Panc1 (cell line): ENCODE data around the gene CACNA1D.

Source experiments
- TF ChIP-seq, protein P1 (sequence below): fragments of 450-650 bp; IDR thresholded peaks from 2 replicates; pipeline ENCODE4 v1.5.1; 2017; ENCODE audit warnings: mild to moderate bottlenecking
- TF ChIP-seq, protein P2 (sequence below), 2 experiments: IDR thresholded peaks; 2 replicates each; pipeline ENCODE4 v1.6.1; 2011 to 2012; ENCODE audit warnings: low read depth in 2 of 2, control low read depth in 1 of 2, low read length in 1 of 2, mild to moderate bottlenecking in 1 of 2, moderate library complexity in 1 of 2; ENCODE audit not compliant: insufficient read depth in 1 of 2

DNA sequence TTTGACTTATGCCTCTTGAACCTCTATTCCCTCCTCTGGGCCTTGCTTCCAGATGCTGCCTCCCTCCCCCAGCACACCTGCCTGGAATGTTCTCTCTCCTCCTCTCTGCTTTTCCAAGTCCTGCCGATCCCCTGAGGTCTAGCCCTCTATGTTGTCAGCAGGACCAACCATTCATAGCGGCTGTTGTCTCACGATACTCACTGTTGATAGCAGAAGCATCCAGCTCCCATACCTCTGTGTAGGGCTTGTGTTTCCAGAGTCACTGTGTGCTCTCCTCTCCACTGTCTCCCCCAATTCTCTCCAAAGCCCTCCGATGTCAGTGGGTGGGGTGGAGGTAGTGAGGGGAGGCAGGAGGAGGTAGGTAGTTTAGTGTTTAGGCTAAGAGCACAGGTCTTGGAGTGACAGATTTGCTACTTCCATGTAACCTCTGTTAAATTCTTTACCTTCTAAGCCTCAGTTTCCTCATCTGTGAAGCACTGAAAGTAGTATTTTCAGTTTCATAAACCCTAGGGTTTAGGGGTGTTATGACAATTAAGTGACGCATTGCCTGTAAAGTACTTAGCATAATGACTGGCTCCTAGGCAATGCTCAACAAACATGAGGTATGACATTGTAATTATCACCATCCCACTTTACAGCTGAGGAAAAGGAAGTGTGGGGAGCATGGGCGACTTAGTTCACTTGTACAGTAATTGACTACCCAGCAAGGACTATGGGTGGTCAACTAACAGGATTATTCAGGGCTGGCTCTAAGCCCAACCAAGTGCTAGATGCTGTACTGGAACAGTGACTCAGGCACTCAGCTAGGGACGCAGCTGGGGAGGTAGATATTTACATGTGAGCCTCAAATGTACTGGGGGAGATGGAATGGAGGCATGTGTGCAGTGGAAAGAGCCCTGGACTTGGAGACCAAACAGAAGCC, 122.8 kb downstream of the CACNA1D start:
- TF ChIP-seq, protein P1, sequence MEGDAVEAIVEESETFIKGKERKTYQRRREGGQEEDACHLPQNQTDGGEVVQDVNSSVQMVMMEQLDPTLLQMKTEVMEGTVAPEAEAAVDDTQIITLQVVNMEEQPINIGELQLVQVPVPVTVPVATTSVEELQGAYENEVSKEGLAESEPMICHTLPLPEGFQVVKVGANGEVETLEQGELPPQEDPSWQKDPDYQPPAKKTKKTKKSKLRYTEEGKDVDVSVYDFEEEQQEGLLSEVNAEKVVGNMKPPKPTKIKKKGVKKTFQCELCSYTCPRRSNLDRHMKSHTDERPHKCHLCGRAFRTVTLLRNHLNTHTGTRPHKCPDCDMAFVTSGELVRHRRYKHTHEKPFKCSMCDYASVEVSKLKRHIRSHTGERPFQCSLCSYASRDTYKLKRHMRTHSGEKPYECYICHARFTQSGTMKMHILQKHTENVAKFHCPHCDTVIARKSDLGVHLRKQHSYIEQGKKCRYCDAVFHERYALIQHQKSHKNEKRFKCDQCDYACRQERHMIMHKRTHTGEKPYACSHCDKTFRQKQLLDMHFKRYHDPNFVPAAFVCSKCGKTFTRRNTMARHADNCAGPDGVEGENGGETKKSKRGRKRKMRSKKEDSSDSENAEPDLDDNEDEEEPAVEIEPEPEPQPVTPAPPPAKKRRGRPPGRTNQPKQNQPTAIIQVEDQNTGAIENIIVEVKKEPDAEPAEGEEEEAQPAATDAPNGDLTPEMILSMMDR: no peak
- TF ChIP-seq, protein P2, sequence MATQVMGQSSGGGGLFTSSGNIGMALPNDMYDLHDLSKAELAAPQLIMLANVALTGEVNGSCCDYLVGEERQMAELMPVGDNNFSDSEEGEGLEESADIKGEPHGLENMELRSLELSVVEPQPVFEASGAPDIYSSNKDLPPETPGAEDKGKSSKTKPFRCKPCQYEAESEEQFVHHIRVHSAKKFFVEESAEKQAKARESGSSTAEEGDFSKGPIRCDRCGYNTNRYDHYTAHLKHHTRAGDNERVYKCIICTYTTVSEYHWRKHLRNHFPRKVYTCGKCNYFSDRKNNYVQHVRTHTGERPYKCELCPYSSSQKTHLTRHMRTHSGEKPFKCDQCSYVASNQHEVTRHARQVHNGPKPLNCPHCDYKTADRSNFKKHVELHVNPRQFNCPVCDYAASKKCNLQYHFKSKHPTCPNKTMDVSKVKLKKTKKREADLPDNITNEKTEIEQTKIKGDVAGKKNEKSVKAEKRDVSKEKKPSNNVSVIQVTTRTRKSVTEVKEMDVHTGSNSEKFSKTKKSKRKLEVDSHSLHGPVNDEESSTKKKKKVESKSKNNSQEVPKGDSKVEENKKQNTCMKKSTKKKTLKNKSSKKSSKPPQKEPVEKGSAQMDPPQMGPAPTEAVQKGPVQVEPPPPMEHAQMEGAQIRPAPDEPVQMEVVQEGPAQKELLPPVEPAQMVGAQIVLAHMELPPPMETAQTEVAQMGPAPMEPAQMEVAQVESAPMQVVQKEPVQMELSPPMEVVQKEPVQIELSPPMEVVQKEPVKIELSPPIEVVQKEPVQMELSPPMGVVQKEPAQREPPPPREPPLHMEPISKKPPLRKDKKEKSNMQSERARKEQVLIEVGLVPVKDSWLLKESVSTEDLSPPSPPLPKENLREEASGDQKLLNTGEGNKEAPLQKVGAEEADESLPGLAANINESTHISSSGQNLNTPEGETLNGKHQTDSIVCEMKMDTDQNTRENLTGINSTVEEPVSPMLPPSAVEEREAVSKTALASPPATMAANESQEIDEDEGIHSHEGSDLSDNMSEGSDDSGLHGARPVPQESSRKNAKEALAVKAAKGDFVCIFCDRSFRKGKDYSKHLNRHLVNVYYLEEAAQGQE (IDR thresholded peaks at IDR 0.05; ENCODE audit: insufficient read depth in 1 of 2, low read depth in 2 of 2, low read length in 1 of 2): no peak
